Hepatocyte (in vitro differentiated cells): Measurements from ENCODE around the gene ADGRV1.

Source experiments
- EZH2 ChIP-seq: fragments of 200-600 bp; sonication (generic); IDR thresholded peaks from 2 replicates; pipeline ENCODE4 v1.6.1; 2016; ENCODE audit warnings: antibody characterized with exemption, mild to moderate bottlenecking, borderline replicate concordance
- EZH2phosphoT487 ChIP-seq: fragments of 200-600 bp; sonication (generic); IDR thresholded peaks from one replicate; pipeline ENCODE4 v1.6.1; 2018; ENCODE audit warnings: antibody characterized with exemption, mild to moderate bottlenecking, low read depth, moderate library complexity; ENCODE audit not compliant: unreplicated experiment, severe bottlenecking
- TF ChIP-seq, protein P1 (sequence below): fragments of 200-600 bp; sonication (generic); IDR thresholded peaks from 2 replicates; pipeline ENCODE4 v1.5.1; 2016; ENCODE audit warnings: antibody characterized with exemption, mild to moderate bottlenecking; ENCODE audit not compliant: poor library complexity

DNA sequence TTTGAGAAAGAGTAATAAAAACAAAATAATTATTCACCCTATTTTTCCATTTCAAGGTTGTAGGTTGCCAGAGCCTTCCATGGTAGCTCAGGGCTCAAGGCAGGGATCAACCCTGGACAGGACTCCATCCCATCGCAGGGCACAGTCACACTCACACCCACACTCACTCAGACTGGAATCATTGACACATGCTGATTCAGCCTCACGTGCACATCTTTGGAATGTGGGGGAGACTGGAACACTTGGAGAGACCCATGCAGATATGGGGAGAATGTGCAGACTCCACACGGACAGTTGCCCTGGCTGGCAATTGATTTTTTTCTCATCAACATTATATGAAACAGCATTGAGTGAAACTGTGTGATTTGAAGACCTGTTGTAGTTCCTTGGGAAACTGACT, 234.1 kb downstream of the ADGRV1 start:
- TF ChIP-seq, protein P1, sequence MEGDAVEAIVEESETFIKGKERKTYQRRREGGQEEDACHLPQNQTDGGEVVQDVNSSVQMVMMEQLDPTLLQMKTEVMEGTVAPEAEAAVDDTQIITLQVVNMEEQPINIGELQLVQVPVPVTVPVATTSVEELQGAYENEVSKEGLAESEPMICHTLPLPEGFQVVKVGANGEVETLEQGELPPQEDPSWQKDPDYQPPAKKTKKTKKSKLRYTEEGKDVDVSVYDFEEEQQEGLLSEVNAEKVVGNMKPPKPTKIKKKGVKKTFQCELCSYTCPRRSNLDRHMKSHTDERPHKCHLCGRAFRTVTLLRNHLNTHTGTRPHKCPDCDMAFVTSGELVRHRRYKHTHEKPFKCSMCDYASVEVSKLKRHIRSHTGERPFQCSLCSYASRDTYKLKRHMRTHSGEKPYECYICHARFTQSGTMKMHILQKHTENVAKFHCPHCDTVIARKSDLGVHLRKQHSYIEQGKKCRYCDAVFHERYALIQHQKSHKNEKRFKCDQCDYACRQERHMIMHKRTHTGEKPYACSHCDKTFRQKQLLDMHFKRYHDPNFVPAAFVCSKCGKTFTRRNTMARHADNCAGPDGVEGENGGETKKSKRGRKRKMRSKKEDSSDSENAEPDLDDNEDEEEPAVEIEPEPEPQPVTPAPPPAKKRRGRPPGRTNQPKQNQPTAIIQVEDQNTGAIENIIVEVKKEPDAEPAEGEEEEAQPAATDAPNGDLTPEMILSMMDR = no peak
- TF ChIP-seq EZH2phosphoT487 (no peak), EZH2 (no peak)
